SU-DHL-6 (cell line): ENCODE results near the gene OR5B2.
"Not testable (repeated sequence)": the region's sequence is repeated elsewhere in the genome, so short reads cannot be mapped to it uniquely, and the experiment has no call there.

Experiments used
- H2AFZ ChIP-seq: fragments of 200-600 bp; sonication (generic); 2 replicates; pipeline ENCODE4 v1.6.1; 2014; ENCODE audit warnings: low read depth, mild to moderate bottlenecking, moderate library complexity, mixed read lengths, antibody characterized with exemption, low read length; ENCODE audit not compliant: severe bottlenecking
- H3F3A ChIP-seq: fragments of 200-600 bp; shearing (Covaris generic); 2 replicates; pipeline ENCODE4 v1.6.0; 2016; ENCODE audit warnings: antibody characterized with exemption, mild to moderate bottlenecking; ENCODE audit not compliant: insufficient read depth
- H3K27ac ChIP-seq: fragments of 200-600 bp; sonication (generic); 2 replicates; pipeline ENCODE4 v1.5.1; 2016; ENCODE audit warnings: low read depth, mild to moderate bottlenecking, low read length, moderate library complexity, mixed read lengths
- H3K27me3 ChIP-seq: fragments of 200-600 bp; sonication (generic), shearing (Covaris generic); 2 replicates; pipeline ENCODE4 v1.6.0; 2014; ENCODE audit warnings: mild to moderate bottlenecking, low read length
- H3K36me3 ChIP-seq: fragments of 200-600 bp; sonication (generic); 2 replicates; pipeline ENCODE4 v1.6.1; 2014; ENCODE audit warnings: mild to moderate bottlenecking, low read length, mixed read lengths
- H3K4me2 ChIP-seq: fragments of 300-600, 200-600 bp; shearing (Covaris generic), sonication (generic); 2 replicates; pipeline ENCODE4 v1.6.0; 2014; ENCODE audit warnings: low read length, low read depth, mild to moderate bottlenecking; ENCODE audit not compliant: poor library complexity, severe bottlenecking
- H3K4me3 ChIP-seq: fragments of 200-600 bp; sonication (generic); 2 replicates; pipeline ENCODE4 v1.5.1; 2014; ENCODE audit warnings: antibody characterized with exemption, low read length, mild to moderate bottlenecking, mixed read lengths; ENCODE audit not compliant: insufficient read depth, poor library complexity, severe bottlenecking
- H3K79me2 ChIP-seq: fragments of 200-600 bp; sonication (generic); 2 replicates; pipeline ENCODE4 v1.6.1; 2014; ENCODE audit warnings: mild to moderate bottlenecking, low read length, moderate library complexity; ENCODE audit not compliant: insufficient read depth
- H3K9ac ChIP-seq: fragments of 200-600 bp; sonication (generic); 2 replicates; pipeline ENCODE4 v1.7.0; 2014; ENCODE audit warnings: mild to moderate bottlenecking, low read length
- H3K9me2 ChIP-seq: fragments of 200-600 bp; sonication (generic); replicated peaks from 2 replicates; pipeline ENCODE4 v1.6.1; 2014; ENCODE audit warnings: low read length; ENCODE audit not compliant: insufficient read depth
- H3K9me3 ChIP-seq: fragments of 200-600 bp; sonication (generic); 2 replicates; pipeline ENCODE4 v1.6.1; 2014; ENCODE audit warnings: low read length, mixed read lengths; ENCODE audit not compliant: insufficient read depth
- H4K20me1 ChIP-seq: fragments of 200-600 bp; sonication (generic); 2 replicates; pipeline ENCODE4 v1.6.1; 2014; ENCODE audit warnings: low read depth, mild to moderate bottlenecking, antibody characterized with exemption, low read length, moderate library complexity, mixed read lengths
- EZH2phosphoT487 ChIP-seq: fragments of 200-600 bp; sonication (generic), shearing (Covaris generic); conservative IDR thresholded peaks from 2 replicates; pipeline ENCODE4 v1.6.1; 2018; ENCODE audit warnings: mild to moderate bottlenecking, antibody characterized with exemption, low read length, moderate library complexity, mixed read lengths
- TF ChIP-seq, protein P1 (sequence below): fragments of 200-600 bp; sonication (generic); IDR thresholded peaks from one replicate; pipeline ENCODE4 v1.5.1; 2017; ENCODE audit warnings: antibody characterized with exemption, mild to moderate bottlenecking, low read length, moderate library complexity; ENCODE audit not compliant: insufficient read depth, poor library complexity, severe bottlenecking

OR5B2 gene

GRCh38 chr11:58434217-58434616 is 6.3 kb upstream of the OR5B2 start:
- no peaks in the 10 kb centered on the region for H3K9me3 ChIP-seq
- no peaks in the 10 kb centered on the region for H3K9me2 ChIP-seq
- no peaks in the 10 kb centered on the region for H3F3A ChIP-seq
- no peaks in the 10 kb centered on the region for H3K36me3 ChIP-seq
- no peak overlapping the region for H3K4me3 ChIP-seq
- no peak overlapping the region for H2AFZ ChIP-seq
- no peak overlapping the region for H3K4me2 ChIP-seq
- no peaks in the 10 kb centered on the region for H4K20me1 ChIP-seq
- no peaks in the 10 kb centered on the region for H3K27me3 ChIP-seq
- no peak overlapping the region for H3K27ac ChIP-seq
- TF ChIP-seq EZH2phosphoT487 = no peak
- TF ChIP-seq, protein P1, sequence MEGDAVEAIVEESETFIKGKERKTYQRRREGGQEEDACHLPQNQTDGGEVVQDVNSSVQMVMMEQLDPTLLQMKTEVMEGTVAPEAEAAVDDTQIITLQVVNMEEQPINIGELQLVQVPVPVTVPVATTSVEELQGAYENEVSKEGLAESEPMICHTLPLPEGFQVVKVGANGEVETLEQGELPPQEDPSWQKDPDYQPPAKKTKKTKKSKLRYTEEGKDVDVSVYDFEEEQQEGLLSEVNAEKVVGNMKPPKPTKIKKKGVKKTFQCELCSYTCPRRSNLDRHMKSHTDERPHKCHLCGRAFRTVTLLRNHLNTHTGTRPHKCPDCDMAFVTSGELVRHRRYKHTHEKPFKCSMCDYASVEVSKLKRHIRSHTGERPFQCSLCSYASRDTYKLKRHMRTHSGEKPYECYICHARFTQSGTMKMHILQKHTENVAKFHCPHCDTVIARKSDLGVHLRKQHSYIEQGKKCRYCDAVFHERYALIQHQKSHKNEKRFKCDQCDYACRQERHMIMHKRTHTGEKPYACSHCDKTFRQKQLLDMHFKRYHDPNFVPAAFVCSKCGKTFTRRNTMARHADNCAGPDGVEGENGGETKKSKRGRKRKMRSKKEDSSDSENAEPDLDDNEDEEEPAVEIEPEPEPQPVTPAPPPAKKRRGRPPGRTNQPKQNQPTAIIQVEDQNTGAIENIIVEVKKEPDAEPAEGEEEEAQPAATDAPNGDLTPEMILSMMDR = no peak
- H3K9ac ChIP-seq = no peak overlapping the region
- H3K79me2 ChIP-seq = no peaks in the 10 kb centered on the region

DNA sequence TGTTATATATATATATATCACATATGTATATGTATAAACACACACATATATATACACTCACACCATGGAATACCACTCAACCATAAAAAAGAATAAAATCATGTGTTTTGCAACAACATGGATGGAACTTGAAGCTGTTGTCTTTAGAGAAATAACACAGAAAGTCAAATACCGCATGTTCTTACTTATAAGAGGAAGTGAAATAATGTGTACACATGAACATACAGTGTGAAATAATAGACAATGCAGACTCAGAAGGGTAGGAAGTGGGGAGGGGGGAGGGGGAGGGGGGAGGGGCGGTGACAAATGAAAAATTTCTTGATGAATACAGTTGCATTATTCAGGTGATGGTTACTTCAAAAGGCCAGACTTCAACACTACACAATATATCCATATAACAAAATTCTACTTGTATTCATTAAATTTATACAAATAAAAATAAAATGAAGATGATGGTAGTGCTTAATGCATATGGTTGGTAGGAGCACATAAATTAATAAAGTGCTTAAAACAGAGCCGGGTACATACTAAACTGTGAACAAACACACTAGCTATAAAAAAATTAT is 5.8 kb upstream of the OR5B2 start:
- Histone ChIP-seq H3K79me2 (no peaks in the 10 kb centered on the region), H3K36me3 (no peaks in the 10 kb centered on the region), H3K4me2 (no peak overlapping the region), H3K9ac (no peak overlapping the region), H3F3A (no peaks in the 10 kb centered on the region), H3K9me2 (no peaks in the 10 kb centered on the region), H2AFZ (no peak overlapping the region), H3K9me3 (no peaks in the 10 kb centered on the region), H4K20me1 (no peaks in the 10 kb centered on the region), H3K27ac (no peak overlapping the region), H3K27me3 (no peaks in the 10 kb centered on the region), H3K4me3 (no peak overlapping the region)
- TF ChIP-seq, protein P1 = no peak
- no peak for TF ChIP-seq EZH2phosphoT487

- Histone ChIP-seq H2AFZ (no peak overlapping the region), H3K79me2 (no peaks in the 10 kb centered on the region), H3K9me3 (no peaks in the 10 kb centered on the region), H3K27me3 (no peaks in the 10 kb centered on the region), H3K36me3 (no peaks in the 10 kb centered on the region), H4K20me1 (no peaks in the 10 kb centered on the region), H3K9ac (no peak overlapping the region), H3K27ac (no peak overlapping the region), H3K4me3 (no peak overlapping the region), H3K9me2 (no peaks in the 10 kb centered on the region), H3F3A (no peaks in the 10 kb centered on the region), H3K4me2 (no peak overlapping the region)
- TF ChIP-seq EZH2phosphoT487 = no peak
- TF ChIP-seq, protein P1 = no peak
These were observed 1.4 kb upstream of the OR5B2 start for GRCh38 chr11:58429273-58429672.

- Histone ChIP-seq H3K9me2 (no peaks in the 10 kb centered on the region), H3K27me3 (no peaks in the 10 kb centered on the region), H3F3A (no peaks in the 10 kb centered on the region), H3K27ac (no peak within 1 kb of the TSS), H2AFZ (no peak within 1 kb of the TSS), H3K9ac (no peak within 1 kb of the TSS), H3K9me3 (no peaks in the 10 kb centered on the region), H3K36me3 (no peaks in the 10 kb centered on the region), H3K4me3 (no peak within 1 kb of the TSS), H3K4me2 (no peak within 1 kb of the TSS), H4K20me1 (no peaks in the 10 kb centered on the region), H3K79me2 (no peaks in the 10 kb centered on the region)
- TF ChIP-seq EZH2phosphoT487 = no peak
- TF ChIP-seq, protein P1 = no peak
These were observed 21.1 kb downstream of the OR5B2 start, which contains the start of gene OR5B3 for GRCh38 chr11:58406774-58407173. Gene OR5B3 (minus strand): TSS chr11:58406874. CDS start chr11:58403409, 3,465 bp downstream.

GRCh38 chr11:58399622-58400021 is 28.3 kb downstream of the OR5B2 start:
- H3K27ac ChIP-seq, H3K4me2 ChIP-seq, H3K9ac ChIP-seq, H2AFZ ChIP-seq, H3K36me3 ChIP-seq, H3K79me2 ChIP-seq, H3K27me3 ChIP-seq, H3K4me3 ChIP-seq, H4K20me1 ChIP-seq, H3K9me2 ChIP-seq, H3F3A ChIP-seq, H3K9me3 ChIP-seq: not testable (repeated sequence)
